CD4-positive, alpha-beta memory T cell (primary cell): Measurements from ENCODE around the gene FAM3D. TPM values are rescaled to one million over a fixed set of nuclear protein-coding genes. Genes with fewer than 3 reads are reported as not detected.
A peak's percentile ranks its signal among the peaks of the same experiment; 100 is the strongest.

Experiments used
- CTCF ChIA-PET: fragments of 350-600 bp; sonication (Branson Sonifier 250); formaldehyde crosslinking; loops from one replicate; lab custom pipeline; 2021; ENCODE audit warnings: inconsistent platforms; ENCODE audit not compliant: partially characterized antibody; lab: Charles Lee
- POLR2A ChIA-PET: fragments of 350-600 bp; sonication (Branson Sonifier 250); formaldehyde crosslinking; loops from one replicate; lab custom pipeline; 2021; ENCODE audit not compliant: partially characterized antibody; lab: Charles Lee
- DNase-seq, 5 donors: peaks; one replicate each; pipeline versions ENCODE4 v3.0.0 to v3.0.0-alpha.2; 2020 to 2022; ENCODE audit warnings: mixed read lengths in 1 of 5
- H3K27ac ChIP-seq: one replicate; pipeline ENCODE4 v1.7.0; 2013; ENCODE audit warnings: low read depth, low read length
- H3K27me3 ChIP-seq: 2 replicates; pipeline ENCODE4 v1.7.0; 2013; ENCODE audit warnings: mild to moderate bottlenecking, low read length, moderate library complexity; ENCODE audit not compliant: insufficient read depth
- H3K36me3 ChIP-seq: 2 replicates; pipeline ENCODE4 v1.7.0; 2013; ENCODE audit warnings: mild to moderate bottlenecking, low read length, moderate library complexity; ENCODE audit not compliant: insufficient read depth
- H3K4me1 ChIP-seq: 2 replicates; pipeline ENCODE4 v1.7.0; 2013; ENCODE audit warnings: mild to moderate bottlenecking, low read length, moderate library complexity; ENCODE audit not compliant: insufficient read depth
- H3K4me3 ChIP-seq, 2 donors: one replicate each; pipeline ENCODE4 v1.7.0; 2013; ENCODE audit warnings: low read length in 2 of 2, mild to moderate bottlenecking in 1 of 2
- H3K9me3 ChIP-seq, 2 donors: one replicate each; pipeline ENCODE4 v1.7.0; 2013; ENCODE audit warnings: low read length in 2 of 2, control low read depth in 1 of 2; ENCODE audit not compliant: control insufficient read depth in 1 of 2
- H3K27ac Mint-ChIP-seq, 7 donors: one replicate each; pipeline ENCODE4 v1.8.0; 2020 to 2021; ENCODE audit warnings: mixed read lengths in 7 of 7, mild to moderate bottlenecking in 6 of 7, inconsistent platforms in 3 of 7, moderate library complexity in 3 of 7
- H3K27me3 Mint-ChIP-seq, 2 donors: one replicate each; pipeline ENCODE4 v1.8.0; 2020 to 2021; ENCODE audit warnings: mixed read lengths in 2 of 2
- H3K36me3 Mint-ChIP-seq, 2 donors: one replicate each; pipeline ENCODE4 v1.8.0; 2020 to 2021; ENCODE audit warnings: mixed read lengths in 2 of 2, inconsistent platforms in 1 of 2, mild to moderate bottlenecking in 1 of 2
- H3K4me1 Mint-ChIP-seq, 4 donors: one replicate each; pipeline ENCODE4 v1.8.0; 2020 to 2021; ENCODE audit warnings: mixed read lengths in 4 of 4, mild to moderate bottlenecking in 1 of 4
- H3K4me3 Mint-ChIP-seq, 8 donors: one replicate each; pipeline ENCODE4 v1.8.0; 2020 to 2021; ENCODE audit warnings: mixed read lengths in 8 of 8, mild to moderate bottlenecking in 7 of 8, moderate library complexity in 6 of 8, inconsistent platforms in 3 of 8
- H3K9me3 Mint-ChIP-seq, 8 donors: one replicate each; pipeline ENCODE4 v1.8.0; 2020 to 2021; ENCODE audit warnings: mixed read lengths in 8 of 8, mild to moderate bottlenecking in 5 of 8, inconsistent platforms in 3 of 8, moderate library complexity in 1 of 8
- intact Hi-C: fragments of 100-400 bp; cut with micrococcal nuclease; formaldehyde crosslinking; loops from one replicate; pipeline ENCODE4 v1.15.1; 2023
- polyA plus RNA-seq, 2 donors: library from polyadenylated mRNA; unstranded; fragments of 300-500 nt; fragmentation: Illumina TruSeq; gene quantifications; one replicate each; pipeline ENCODE4 v1.2.3, GENCODE V29; 2021
- total RNA-seq, 2 experiments: library from RNA; stranded (reverse); gene quantifications; one replicate each; pipeline ENCODE4 v1.2.3, GENCODE V29; 2021

FAM3D gene
- total and polyA plus RNA-seq, 4 experiments from 2014 or later = not detected

DNA sequence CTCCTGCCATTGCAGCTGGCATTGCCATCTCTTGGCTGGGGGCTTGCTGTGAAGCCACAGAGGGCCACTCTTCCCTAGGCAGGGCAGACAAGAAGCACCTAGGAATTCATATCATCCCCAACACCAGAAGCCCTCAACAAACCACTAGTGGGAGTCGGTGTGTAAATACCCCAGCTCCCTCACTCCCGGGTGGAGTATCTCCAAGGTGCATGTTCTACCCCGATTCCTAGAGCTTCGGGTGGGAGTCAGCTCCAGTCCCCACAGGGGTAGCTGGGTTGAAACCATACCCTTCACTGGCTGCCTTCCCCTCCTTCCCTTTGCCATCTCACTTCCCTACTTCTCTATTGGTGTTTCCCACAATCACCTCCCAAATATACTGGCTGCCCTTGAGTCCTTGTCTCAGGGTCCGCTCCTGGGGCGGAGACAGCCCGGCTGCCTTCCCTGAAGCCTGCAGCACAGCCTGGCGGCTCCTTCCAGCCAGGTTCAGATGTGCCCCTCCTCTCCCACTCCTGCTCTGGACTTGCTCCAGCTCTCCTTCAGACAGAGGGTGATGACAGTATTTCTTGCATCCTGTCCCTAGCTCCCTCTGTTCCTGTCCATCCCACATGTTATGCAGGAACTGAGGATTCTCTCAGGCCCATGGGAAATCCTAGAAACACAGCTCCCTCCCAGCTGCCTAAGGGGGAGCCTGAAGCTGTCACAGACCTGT lies 33.3 kb downstream of the FAM3D start:
- no peaks in the 10 kb centered on the region for H3K4me1 Mint-ChIP-seq
- Histone ChIP-seq H3K9me3 (no peaks in the 10 kb centered on the region), H3K36me3 (no peaks in the 10 kb centered on the region), H3K4me1 (no peaks in the 10 kb centered on the region), H3K27ac (no peak overlapping the region), H3K27me3 (no peaks in the 10 kb centered on the region), H3K4me3 (no peak overlapping the region)
- no peaks in the 10 kb centered on the region for H3K9me3 Mint-ChIP-seq
- H3K27me3 Mint-ChIP-seq = peaks cover 8 to 10% of the 10 kb centered on the region in 2 donors
- intact Hi-C loops = loop anchor here (5.0 to 10.0 kb wide), 2 partner anchors 169 to 446 kb away; no protein-coding TSS in a partner anchor
- H3K4me3 Mint-ChIP-seq = no peak overlapping the region
- no peaks in the 10 kb centered on the region for H3K36me3 Mint-ChIP-seq
- ChIA-PET POLR2A (no interaction called here), CTCF (interaction anchor here (1.0 to 5.3 kb wide), 5 partner anchors 8 to 327 kb away, joined by 3 to 60 read pairs (median 5); partner anchors contain the start of genes HTD2 and RPP14)
- H3K27ac Mint-ChIP-seq = peak overlapping the region in 1 of 7 donors; percentile 49
- DNase-seq = no peak

DNA sequence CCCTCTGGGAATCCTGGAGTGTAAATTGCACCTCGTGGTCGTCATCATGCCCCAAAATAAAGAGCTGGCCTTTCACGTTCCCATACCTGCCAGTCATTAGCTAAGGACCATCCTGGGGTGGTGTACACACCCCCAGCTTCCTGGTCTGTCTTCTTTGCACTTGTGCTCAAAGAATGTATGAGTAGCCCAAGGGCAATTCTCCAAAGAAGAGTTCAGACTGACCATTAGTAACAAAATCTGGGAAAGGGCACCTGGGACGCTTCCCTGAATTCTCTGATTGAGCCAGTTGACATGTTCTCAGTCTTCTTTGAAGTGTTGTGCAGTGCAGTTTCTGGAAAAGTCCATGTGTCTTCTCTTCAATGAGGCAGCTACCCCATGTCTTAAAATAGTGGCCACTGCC lies 34.8 kb downstream of the FAM3D start:
- H3K27ac ChIP-seq = no peak overlapping the region
- ChIA-PET POLR2A (no interaction called here), CTCF (interaction anchor here (0.6 to 9.4 kb wide), 5 partner anchors 9 to 325 kb away, joined by 3 to 94 read pairs (median 16); partner anchors contain the start of genes HTD2 and RPP14)
- Mint-ChIP-seq H3K4me1 (no peaks in the 10 kb centered on the region), H3K36me3 (no peaks in the 10 kb centered on the region), H3K27ac (no peak overlapping the region), H3K27me3 (peaks cover 4 to 10% of the 10 kb centered on the region in 2 donors), H3K9me3 (no peaks in the 10 kb centered on the region), H3K4me3 (no peak overlapping the region)
- H3K27me3 ChIP-seq = no peaks in the 10 kb centered on the region
- no peaks in the 10 kb centered on the region for H3K4me1 ChIP-seq
- no peak for DNase-seq
- intact Hi-C loops = loop anchor here (2.0 to 10.0 kb wide), 4 partner anchors 167 to 444 kb away; partner anchors contain the start of genes HTD2 and RPP14
- H3K9me3 ChIP-seq = no peaks in the 10 kb centered on the region
- no peak overlapping the region for H3K4me3 ChIP-seq
- H3K36me3 ChIP-seq = no peaks in the 10 kb centered on the region

DNA sequence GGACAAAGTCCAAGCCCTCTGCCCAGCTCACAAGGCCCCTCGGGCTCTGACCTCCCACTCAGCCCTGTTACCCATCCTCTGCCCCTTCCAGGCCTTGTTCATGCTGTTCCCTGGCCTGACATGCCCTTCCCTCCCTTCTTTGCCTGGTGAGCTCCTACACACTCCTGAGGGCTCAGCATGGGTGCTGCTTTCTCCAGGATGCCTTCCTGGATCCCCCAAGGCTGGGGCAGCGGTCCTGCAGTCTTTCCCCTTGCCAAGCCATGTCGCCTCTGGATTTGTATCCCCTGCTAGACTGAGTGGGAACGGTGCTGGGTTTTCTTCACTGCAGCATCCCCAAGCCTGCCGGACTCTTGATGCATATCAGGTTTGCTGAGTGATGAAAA lies 35.9 kb downstream of the FAM3D start:
- H3K9me3 Mint-ChIP-seq = no peaks in the 10 kb centered on the region
- DNase-seq = no peak
- ChIA-PET CTCF (interaction anchor here (1.0 to 9.4 kb wide), 18 partner anchors 9 to 442 kb away, joined by 3 to 94 read pairs (median 5); partner anchors contain the start of genes HTD2 and RPP14), POLR2A (interaction anchor here (1.1 kb wide), 1 partner anchor 325 kb away, joined by 4 read pairs; the partner anchor contains the start of genes HTD2 and RPP14)
- no peaks in the 10 kb centered on the region for H3K9me3 ChIP-seq
- no peaks in the 10 kb centered on the region for H3K4me1 Mint-ChIP-seq
- no peaks in the 10 kb centered on the region for H3K27me3 ChIP-seq
- no peak overlapping the region for H3K4me3 Mint-ChIP-seq
- H3K4me3 ChIP-seq = no peak overlapping the region
- H3K36me3 Mint-ChIP-seq = no peaks in the 10 kb centered on the region
- H3K27ac ChIP-seq = no peak overlapping the region
- H3K4me1 ChIP-seq = no peaks in the 10 kb centered on the region
- peaks cover 0 to 8% of the 10 kb centered on the region in 2 donors for H3K27me3 Mint-ChIP-seq
- no peaks in the 10 kb centered on the region for H3K36me3 ChIP-seq
- H3K27ac Mint-ChIP-seq = no peak overlapping the region
- intact Hi-C loops = loop anchor here (1.0 to 10.0 kb wide), 5 partner anchors 62 to 443 kb away; partner anchors contain the start of genes HTD2 and RPP14

DNA sequence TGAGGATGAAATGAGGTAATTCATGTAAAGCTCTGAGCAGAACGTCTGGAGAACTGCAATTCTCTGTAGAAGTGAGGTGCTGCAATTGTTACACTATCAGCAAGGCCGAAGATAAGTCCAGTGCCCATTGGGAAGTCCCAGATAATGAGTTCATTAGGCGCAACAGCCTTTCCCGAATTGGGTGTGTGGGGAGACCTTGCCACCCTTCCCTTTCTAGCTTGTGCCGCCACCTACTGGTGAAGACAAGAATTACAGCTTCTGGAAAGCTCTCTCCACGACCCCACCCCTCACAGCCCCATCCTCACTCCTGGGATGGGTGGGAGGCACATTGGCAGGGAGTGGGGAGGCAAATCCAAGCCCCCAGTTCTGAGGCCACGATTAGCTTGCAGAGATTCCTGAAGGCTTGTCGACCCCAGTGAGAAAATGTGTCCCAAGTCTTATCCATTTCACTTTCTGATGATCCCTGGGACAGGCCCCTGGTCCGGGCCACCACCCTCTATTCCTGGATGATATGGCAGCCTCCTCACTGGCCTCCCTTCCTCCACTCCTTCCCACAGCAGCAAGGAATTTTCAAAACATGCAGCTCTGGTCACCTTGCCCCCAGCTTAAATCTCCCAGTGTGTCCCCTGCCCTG lies 36.4 kb downstream of the FAM3D start:
- POLR2A ChIA-PET = interaction anchor here (0.6 to 1.1 kb wide), 2 partner anchors 62 to 324 kb away, joined by 3 to 4 read pairs; partner anchors contain the start of genes HTD2 and RPP14
- CTCF ChIA-PET = interaction anchor here (1.0 to 9.4 kb wide), 18 partner anchors 9 to 442 kb away, joined by 3 to 94 read pairs (median 5); partner anchors contain the start of genes HTD2 and RPP14
- no peak overlapping the region for H3K27ac Mint-ChIP-seq
- Histone ChIP-seq H3K27ac (no peak overlapping the region), H3K27me3 (no peaks in the 10 kb centered on the region), H3K9me3 (no peaks in the 10 kb centered on the region), H3K4me1 (no peaks in the 10 kb centered on the region), H3K36me3 (no peaks in the 10 kb centered on the region), H3K4me3 (no peak overlapping the region)
- no peaks in the 10 kb centered on the region for H3K9me3 Mint-ChIP-seq
- H3K4me3 Mint-ChIP-seq = no peak overlapping the region
- DNase-seq = peak in 4 of 5 donors; percentile 29 to 46 (median 36)
- H3K36me3 Mint-ChIP-seq = no peaks in the 10 kb centered on the region
- H3K27me3 Mint-ChIP-seq = peaks cover 0 to 8% of the 10 kb centered on the region in 2 donors
- intact Hi-C loops = loop anchor here (1.0 to 10.0 kb wide), 5 partner anchors 62 to 443 kb away; partner anchors contain the start of genes HTD2 and RPP14
- peaks cover 0 to 2% (median under 1%) of the 10 kb centered on the region in 4 donors for H3K4me1 Mint-ChIP-seq

DNA sequence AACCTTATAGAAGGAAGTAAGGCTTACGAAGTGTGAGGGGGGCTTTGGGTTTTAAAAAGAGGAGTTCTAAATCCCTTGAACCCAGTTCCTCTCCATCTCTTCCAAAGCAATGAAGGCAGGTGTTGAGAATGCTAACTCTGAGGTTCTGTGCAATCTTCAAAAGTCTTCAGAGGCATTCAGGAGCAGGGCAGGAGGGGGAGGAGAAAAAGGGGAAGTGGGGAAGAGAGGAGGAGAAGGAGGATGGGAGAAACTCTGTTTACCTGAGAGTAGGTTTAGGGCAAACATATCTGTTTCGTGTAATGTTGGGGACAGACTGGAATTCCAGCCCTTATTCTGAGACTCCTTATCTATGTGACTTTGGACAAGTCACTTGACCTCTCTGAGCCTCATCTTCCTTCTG lies 36.9 kb downstream of the FAM3D start:
- POLR2A ChIA-PET = interaction anchor here (0.6 to 1.1 kb wide), 2 partner anchors 61 to 323 kb away, joined by 3 to 4 read pairs; partner anchors contain the start of genes HTD2 and RPP14
- H3K4me3 Mint-ChIP-seq = no peak overlapping the region
- H3K36me3 Mint-ChIP-seq = no peaks in the 10 kb centered on the region

DNA sequence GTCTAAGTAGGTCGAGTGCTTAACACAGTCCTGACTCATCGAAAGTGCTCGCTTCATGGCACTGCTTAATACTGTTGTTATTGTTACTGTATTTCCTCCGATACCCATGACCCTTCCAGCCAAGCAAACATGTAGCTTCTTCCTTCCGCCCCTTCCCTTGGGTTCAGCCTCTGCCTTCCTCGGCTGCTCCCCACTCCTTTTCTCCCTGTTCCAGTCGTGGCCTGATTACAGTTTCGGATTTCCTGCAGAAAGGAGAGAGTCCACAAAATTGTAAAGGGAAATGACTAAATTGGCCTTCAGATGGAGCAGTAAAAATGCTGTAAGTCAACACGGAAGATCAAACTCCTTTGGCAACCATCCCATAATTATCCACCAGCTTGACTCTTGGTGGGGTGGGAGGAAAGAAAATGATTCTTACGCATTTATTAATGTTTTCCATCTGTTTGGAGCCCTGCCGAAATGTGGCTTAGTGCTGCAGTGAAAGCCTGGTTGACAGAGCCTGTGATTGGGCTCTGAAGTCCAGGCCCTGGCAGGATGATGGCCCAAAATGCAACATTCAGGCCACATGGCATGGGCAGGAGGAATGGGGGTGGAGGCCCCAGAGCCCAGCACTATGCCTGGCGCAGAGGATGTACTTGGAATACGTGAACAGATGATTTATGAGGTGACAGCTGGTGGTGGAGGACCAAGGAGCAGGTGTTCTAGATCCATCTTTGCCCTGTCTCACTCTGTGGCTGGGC lies 37.6 kb downstream of the FAM3D start:
- ChIA-PET CTCF (interaction anchor here (0.6 to 9.4 kb wide), 3 partner anchors 44 to 59 kb away, joined by 3 to 94 read pairs (median 7); no protein-coding TSS in a partner anchor), POLR2A (no interaction called here)
- Mint-ChIP-seq H3K27me3 (peaks cover 0 to 3% of the 10 kb centered on the region in 2 donors), H3K36me3 (no peaks in the 10 kb centered on the region), H3K27ac (no peak overlapping the region), H3K9me3 (no peaks in the 10 kb centered on the region), H3K4me1 (peaks cover 0 to 4% (median under 1%) of the 10 kb centered on the region in 4 donors), H3K4me3 (no peak overlapping the region)
- Histone ChIP-seq H3K27me3 (no peaks in the 10 kb centered on the region), H3K4me3 (no peak overlapping the region), H3K9me3 (no peaks in the 10 kb centered on the region), H3K36me3 (no peaks in the 10 kb centered on the region), H3K4me1 (no peaks in the 10 kb centered on the region), H3K27ac (no peak overlapping the region)
- intact Hi-C loops = no loop called here
- DNase-seq = no peak

More for the DNA sequence above, 36.9 kb downstream of the FAM3D start:
- Histone ChIP-seq H3K9me3 (no peaks in the 10 kb centered on the region), H3K27me3 (no peaks in the 10 kb centered on the region), H3K4me3 (no peak overlapping the region), H3K36me3 (no peaks in the 10 kb centered on the region), H3K27ac (no peak overlapping the region), H3K4me1 (no peaks in the 10 kb centered on the region)
- peaks cover 0 to 4% (median under 1%) of the 10 kb centered on the region in 4 donors for H3K4me1 Mint-ChIP-seq
- peaks cover 0 to 8% of the 10 kb centered on the region in 2 donors for H3K27me3 Mint-ChIP-seq
- DNase-seq = no peak
- H3K9me3 Mint-ChIP-seq = no peaks in the 10 kb centered on the region
- intact Hi-C loops = loop anchor here (1.0 to 10.0 kb wide), 5 partner anchors 61 to 442 kb away; partner anchors contain the start of genes HTD2 and RPP14
- CTCF ChIA-PET = interaction anchor here (1.0 to 9.4 kb wide), 15 partner anchors 8 to 441 kb away, joined by 3 to 94 read pairs (median 5); no protein-coding TSS in a partner anchor
- no peak overlapping the region for H3K27ac Mint-ChIP-seq
